Upper lobe of right lung (tissue), 1 donor: Measurements from ENCODE around the gene P4HTM. TPM values are rescaled to one million over a fixed set of nuclear protein-coding genes. Genes with fewer than 3 reads are reported as not detected.

Experiments used
- ATAC-seq: fragments of 200-7000 bp; cut with Tn5 transposase; one replicate; pipeline ENCODE4 v1.9.1; 2020; ENCODE audit warnings: mild to moderate bottlenecking, moderate library complexity
- DNase-seq: peaks from one replicate; pipeline ENCODE4 v3.0.0-alpha.2; 2020
- H3K27ac ChIP-seq: fragments of 200-600 bp; one replicate; pipeline ENCODE4 v1.8.0; 2022
- H3K27me3 ChIP-seq: fragments of 200-600 bp; one replicate; pipeline ENCODE4 v1.8.0; 2022; ENCODE audit warnings: mild to moderate bottlenecking
- H3K36me3 ChIP-seq: fragments of 200-600 bp; one replicate; pipeline ENCODE4 v1.8.0; 2022
- H3K4me1 ChIP-seq: fragments of 200-600 bp; one replicate; pipeline ENCODE4 v1.8.0; 2022
- H3K4me3 ChIP-seq: fragments of 200-600 bp; one replicate; pipeline ENCODE4 v1.8.0; 2022; ENCODE audit warnings: mild to moderate bottlenecking
- H3K9me3 ChIP-seq: fragments of 200-600 bp; one replicate; pipeline ENCODE4 v1.8.0; 2022
- CTCF ChIP-seq: fragments of 200-600 bp; IDR thresholded peaks from one replicate; pipeline ENCODE4 v1.8.0; 2022; ENCODE audit warnings: antibody characterized with exemption
- intact Hi-C: fragments of 100-400 bp; cut with DNase I; formaldehyde crosslinking; loops from one replicate; pipeline ENCODE4 v1.11.0; 2022
- total RNA-seq: library from RNA; stranded (reverse); fragmentation: NEBNext Ultra II Directional; extraction: Animal tissue kit (Norgen Biotek cat#: 25700); gene quantifications from one replicate; pipeline ENCODE4 v1.2.1, GENCODE V29; 2021
- donor health status: DM: no; HTN: yes; CAD: no; lungs with severe emphysema.

The P4HTM gene
- total RNA-seq, 1 donor from 2014 or later = 38.0 TPM

GRCh38 chr3:48999085-48999858 lies 9.2 kb downstream of the P4HTM start:
- intact Hi-C loops = no loop called here
- ATAC-seq (no peak), DNase-seq (no peak)
- Histone ChIP-seq H3K27ac (no peak overlapping the region), H3K9me3 (no peaks in the 10 kb centered on the region), H3K4me1 (no peaks in the 10 kb centered on the region), H3K36me3 (peaks cover 4% of the 10 kb centered on the region), H3K4me3 (no peak overlapping the region), H3K27me3 (no peaks in the 10 kb centered on the region)
- TF ChIP-seq CTCF = no peak

GRCh38 chr3:49001155-49001554 lies 11.1 kb downstream of the P4HTM start:
- H3K36me3 ChIP-seq = peaks cover 4% of the 10 kb centered on the region
- intact Hi-C loops = no loop called here
- H3K9me3 ChIP-seq = no peaks in the 10 kb centered on the region
- ATAC-seq = no peak
- no peak overlapping the region for H3K27ac ChIP-seq
- TF ChIP-seq CTCF = no peak
- H3K4me1 ChIP-seq = peaks cover 3% of the 10 kb centered on the region
- H3K4me3 ChIP-seq = no peak overlapping the region
- H3K27me3 ChIP-seq = no peaks in the 10 kb centered on the region
- DNase-seq = no peak

DNA sequence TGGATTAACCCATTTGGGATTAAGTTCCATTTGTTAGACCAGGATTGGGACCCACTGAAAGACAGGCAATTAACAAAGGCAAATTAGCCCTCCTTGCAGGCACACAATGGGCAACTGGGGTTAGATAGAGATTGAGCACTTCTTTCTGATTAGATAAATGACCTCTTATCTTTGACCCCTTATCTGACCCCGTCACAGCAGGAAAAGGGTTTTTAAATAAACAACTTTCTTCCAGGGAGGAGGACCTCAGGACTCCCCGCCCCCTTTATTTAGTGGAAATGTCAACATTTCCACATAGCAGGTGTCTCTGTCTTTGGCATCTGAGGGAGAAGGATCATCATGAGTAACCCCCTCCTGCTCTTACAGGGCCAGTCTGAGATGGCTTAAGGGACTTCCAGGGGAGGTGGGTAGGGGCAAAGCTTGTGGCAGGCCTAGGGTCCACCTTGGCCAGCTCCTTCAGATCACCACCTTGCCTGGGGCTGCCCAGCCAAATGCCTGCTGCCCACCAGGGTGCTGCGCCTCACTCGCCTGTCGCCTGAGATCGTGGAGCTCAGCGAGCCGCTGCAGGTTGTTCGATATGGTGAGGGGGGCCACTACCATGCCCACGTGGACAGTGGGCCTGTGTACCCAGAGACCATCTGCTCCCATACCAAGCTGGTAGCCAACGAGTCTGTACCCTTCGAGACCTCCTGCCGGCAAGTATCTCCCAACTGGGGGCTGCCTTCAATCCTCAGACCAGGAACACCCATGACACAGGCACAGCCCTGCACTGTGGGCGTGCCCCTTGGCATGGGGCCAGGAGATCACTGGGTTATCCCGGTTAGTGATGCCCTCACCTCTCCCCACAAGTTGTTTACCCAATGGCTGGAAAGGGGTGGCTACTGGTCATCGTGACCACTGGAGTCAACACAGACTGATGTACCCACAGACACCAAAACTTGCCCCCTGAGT lies 14.6 kb downstream of the P4HTM start:
- TF ChIP-seq CTCF = no peak
- Histone ChIP-seq H3K4me1 (peaks cover 20% of the 10 kb centered on the region), H3K27me3 (no peaks in the 10 kb centered on the region), H3K4me3 (no peak overlapping the region), H3K9me3 (no peaks in the 10 kb centered on the region), H3K36me3 (no peaks in the 10 kb centered on the region), H3K27ac (no peak overlapping the region)
- intact Hi-C loops = no loop called here
- ATAC-seq = no peak
- DNase-seq = peak; percentile 74

DNA sequence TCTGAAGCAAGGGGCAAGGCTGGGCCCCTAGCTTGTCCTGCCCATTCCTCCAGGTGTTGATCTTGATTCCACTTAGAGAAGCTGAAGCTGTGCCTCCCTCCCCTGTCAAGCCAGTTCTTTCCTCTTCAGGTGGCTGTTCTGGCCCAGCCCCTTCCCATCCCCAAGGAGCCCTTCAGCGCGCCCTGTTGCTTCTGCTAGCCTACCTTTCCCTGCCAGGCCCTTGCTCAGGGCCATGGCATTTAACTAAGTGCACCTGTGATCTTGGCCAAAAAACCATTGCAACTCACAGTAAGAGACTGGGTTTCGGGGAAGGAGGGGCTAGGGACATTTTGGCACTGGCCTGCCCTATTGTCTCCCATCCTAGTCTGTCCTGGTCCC lies 15.3 kb downstream of the P4HTM start:
- intact Hi-C loops = no loop called here
- Histone ChIP-seq H3K9me3 (no peaks in the 10 kb centered on the region), H3K4me1 (peaks cover 20% of the 10 kb centered on the region), H3K27ac (no peak overlapping the region), H3K36me3 (no peaks in the 10 kb centered on the region), H3K27me3 (no peaks in the 10 kb centered on the region), H3K4me3 (no peak overlapping the region)
- ATAC-seq (no peak), DNase-seq (no peak)
- no peak for TF ChIP-seq CTCF

DNA sequence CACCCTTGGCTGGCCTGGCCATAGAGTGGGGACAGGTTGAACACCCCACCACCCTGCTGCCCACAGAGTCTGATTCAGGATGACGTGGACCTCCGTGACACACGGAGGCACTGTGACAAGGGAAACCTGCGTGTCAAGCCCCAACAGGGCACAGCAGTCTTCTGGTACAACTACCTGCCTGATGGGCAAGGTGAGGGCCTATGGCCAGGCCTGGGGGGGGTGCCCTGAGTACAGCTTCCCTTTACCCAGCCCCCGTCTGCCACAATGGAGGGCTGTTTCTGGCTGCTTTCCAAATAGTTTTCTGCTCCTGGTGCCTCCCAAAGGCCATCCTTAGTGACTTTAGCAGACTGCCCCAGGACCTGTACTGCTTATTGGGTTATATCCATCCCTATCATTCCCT lies 16.0 kb downstream of the P4HTM start:
- ATAC-seq (no peak), DNase-seq (no peak)
- Histone ChIP-seq H3K4me1 (peaks cover 20% of the 10 kb centered on the region), H3K4me3 (peak overlapping the region; percentile 67), H3K27ac (peak overlapping the region; percentile 89), H3K27me3 (no peaks in the 10 kb centered on the region), H3K9me3 (no peaks in the 10 kb centered on the region), H3K36me3 (no peaks in the 10 kb centered on the region)
- intact Hi-C loops = no loop called here
- TF ChIP-seq CTCF = no peak
